NOMO-1 (cell line): ENCODE data around the gene CDH18.

Source experiments
- DNase-seq, 2 experiments: peaks; one replicate each; lab custom pipeline; 2025; ENCODE audit not compliant: unreplicated experiment in 2 of 2; lab: John Stamatoyannopoulos, UW

The CDH18 gene

GRCh38 chr5:19616701-19617215, 371.2 kb downstream of the CDH18 start:
- no peak for DNase-seq

DNA sequence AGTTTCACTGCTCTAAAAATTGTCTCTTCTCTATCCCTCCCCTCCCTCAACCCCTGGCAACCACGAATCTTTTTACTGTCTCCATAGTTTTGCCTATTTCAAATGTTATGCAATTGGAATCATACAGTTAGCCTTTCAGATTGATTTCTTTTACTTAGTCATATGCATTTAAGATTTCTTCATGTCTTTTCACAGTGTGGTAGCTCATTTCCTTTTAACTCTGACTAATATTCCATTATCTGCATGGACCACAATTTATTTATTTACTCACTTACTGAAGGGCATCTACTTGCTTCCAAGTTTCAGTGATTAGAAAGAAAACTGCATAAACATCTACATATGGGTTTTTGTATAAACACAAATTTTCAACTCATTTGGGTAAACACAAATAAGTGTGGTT, 372.3 kb downstream of the CDH18 start:
- no peak for DNase-seq

GRCh38 chr5:19615071-19615470, 372.9 kb downstream of the CDH18 start:
- DNase-seq = no peak

- DNase-seq = peak in 1 of 2 experiments; percentile 20
These were observed 379.5 kb downstream of the CDH18 start for GRCh38 chr5:19608444-19609002.

- DNase-seq = no peak
These were observed 382.1 kb downstream of the CDH18 start for GRCh38 chr5:19605846-19606407.

GRCh38 chr5:19584131-19584530, 403.9 kb downstream of the CDH18 start:
- no peak for DNase-seq

DNA sequence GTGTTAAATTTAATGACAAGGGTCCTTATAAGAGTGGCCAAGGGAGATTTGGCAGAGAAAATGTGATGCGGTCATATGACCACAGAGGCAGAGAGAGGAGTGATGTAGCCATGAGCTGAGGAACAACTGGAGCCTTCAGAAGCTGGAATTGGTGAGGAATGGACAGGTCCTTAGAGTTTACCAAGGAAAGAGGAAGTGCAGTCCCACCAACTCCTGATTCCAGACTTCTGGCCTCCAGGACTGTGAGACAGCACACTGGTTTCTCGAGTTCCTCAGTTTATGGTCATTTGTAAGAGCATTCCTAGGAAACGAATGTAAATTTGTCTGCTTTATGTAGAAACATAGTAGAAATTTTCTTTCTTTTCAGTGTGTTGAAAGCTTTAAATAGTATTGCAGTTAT, 410.1 kb downstream of the CDH18 start:
- no peak for DNase-seq

- no peak for DNase-seq
These were observed 420.0 kb downstream of the CDH18 start for GRCh38 chr5:19568004-19568403.

- no peak for DNase-seq
These were observed 422.5 kb downstream of the CDH18 start for GRCh38 chr5:19565466-19565865.

DNA sequence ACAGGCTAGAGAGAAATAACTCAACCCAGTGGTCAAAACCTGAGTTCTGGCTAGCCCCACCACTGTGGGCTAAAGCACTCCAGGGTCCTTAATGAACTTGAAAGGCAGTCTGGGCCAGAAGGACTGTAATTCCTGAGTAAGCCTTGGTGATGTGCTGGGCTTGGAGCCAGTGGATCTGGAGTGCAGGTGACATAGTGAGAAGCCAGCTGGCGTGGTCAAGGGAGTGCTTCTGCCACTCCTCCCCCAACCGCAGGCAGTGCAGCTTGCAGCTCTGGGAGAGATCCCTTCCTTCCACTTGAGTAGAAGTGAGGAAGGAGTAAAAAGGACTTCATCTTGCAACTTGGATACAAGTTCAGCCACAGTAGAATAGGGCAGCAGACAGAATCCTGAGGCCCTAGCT, 424.0 kb downstream of the CDH18 start:
- no peak for DNase-seq

DNA sequence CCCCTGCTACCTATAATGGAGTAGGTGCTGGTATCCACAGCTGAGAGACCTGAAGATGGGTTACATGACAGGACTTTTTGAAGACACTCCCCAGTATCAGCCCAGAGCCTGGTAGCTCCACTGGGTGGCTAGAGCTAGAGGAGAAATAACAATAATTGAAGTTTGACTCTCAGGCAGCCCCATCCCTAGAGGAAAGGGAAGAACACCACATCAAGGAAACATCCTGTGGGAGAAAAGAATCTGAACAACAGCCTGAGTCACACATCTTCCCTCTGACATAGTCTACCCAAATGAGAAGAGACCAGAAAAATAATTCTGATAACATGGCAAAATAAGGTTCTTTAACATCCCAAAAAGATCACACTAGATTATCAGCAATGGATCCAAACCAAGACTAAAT, 432.1 kb downstream of the CDH18 start:
- no peak for DNase-seq

GRCh38 chr5:19555436-19555835, 432.6 kb downstream of the CDH18 start:
- DNase-seq = no peak

GRCh38 chr5:19554524-19554923, 433.5 kb downstream of the CDH18 start:
- no peak for DNase-seq

DNA sequence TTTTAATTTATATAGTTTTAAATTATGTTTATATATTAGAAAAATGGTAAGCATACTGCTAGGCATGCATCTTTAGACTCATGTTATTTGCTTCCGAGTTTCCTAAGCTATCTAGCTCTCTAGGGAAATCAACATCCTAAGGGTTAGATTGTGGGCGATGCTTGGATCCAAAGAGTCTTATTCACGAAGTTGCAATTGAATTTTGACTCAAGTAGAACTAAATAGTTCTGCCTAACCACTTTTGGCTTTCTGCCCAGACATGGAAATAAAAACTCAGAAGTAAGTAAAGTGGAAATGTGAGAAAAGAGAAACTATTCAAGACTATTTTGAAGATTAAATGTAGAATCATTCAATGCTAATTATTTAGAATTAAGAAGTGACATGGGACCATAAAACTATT, 440.4 kb downstream of the CDH18 start:
- DNase-seq = no peak

DNA sequence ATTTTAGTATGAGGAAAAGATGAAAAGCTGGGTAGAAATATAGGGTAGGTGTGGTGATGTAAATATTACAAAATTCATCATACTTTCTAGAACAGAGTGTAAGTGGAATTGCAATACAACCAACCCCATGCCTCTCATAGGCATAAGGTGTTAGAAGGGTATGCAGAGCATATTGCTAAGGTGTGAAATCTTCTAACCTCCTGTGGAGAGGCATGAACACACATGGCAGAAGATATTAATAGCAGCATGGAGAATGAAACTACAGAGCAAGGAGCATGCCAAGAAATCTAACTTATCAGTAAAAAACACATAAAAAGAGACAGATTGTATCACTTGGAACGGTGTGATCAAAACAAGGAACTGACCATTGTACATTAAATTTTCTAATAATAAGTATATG, 441.5 kb downstream of the CDH18 start:
- no peak for DNase-seq

GRCh38 chr5:19538607-19539006, 449.4 kb downstream of the CDH18 start:
- no peak for DNase-seq

DNA sequence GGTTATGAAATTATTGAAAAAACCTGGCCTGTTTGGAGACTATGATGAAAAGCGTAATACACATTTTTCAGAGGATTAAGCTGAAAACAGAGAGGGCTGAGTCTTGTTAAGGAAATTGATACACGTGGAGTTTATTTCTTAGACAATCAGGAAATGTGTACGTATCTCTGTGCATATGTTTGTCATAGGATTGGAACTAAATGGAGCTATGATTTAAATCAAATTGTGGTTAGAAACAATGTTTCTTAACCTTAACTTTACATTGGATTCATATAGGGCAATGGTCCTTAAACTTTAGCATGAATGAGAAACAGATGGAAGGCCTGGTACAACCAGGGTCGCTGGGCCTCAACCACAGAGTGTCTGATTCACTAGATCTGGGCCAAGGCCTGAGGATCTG, 451.6 kb downstream of the CDH18 start:
- DNase-seq = no peak

DNA sequence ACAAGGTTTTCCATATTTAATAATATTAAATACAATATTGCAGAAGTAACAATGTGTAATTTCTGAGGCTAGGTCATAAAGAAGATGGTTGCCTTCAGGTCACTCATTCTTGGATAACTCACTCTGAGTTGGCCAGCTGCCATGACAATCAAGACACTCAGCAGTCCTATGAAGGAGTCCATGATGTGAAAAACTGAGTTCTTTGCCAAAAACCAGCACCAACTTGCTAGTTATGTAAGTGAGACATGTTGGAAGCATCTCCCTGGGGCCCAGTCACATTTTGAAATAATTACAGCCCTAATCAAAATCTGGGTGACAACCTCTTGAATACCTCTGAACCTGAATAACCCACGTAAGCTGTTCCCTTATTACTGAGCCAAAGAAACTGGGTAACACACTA, 453.2 kb downstream of the CDH18 start:
- no peak for DNase-seq

- DNase-seq = no peak
These were observed 455.1 kb downstream of the CDH18 start for GRCh38 chr5:19532936-19533335.

GRCh38 chr5:19531374-19531952, 456.5 kb downstream of the CDH18 start:
- no peak for DNase-seq

DNA sequence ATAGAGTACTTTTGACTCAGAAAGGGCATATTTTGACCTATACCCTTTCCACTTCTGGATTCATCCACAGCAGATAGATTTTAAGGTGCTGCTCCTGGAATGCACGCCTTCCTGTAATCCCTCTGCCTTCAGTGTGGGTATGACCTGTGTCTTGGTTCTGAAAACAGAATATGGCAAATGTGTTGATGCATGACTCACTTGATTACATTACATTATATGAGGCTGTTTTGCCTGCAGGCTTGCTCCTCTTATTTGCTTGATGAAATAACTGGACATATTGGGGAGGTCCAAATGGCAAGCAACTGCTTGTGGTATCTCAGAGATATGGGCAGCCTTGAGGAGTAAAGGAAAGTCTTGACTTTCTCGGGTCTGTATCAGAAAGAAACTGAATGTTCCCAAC, 468.6 kb downstream of the CDH18 start:
- no peak for DNase-seq

- no peak for DNase-seq
These were observed 489.1 kb downstream of the CDH18 start for GRCh38 chr5:19498852-19499251.
